Skeletal muscle satellite cell (primary cell): ENCODE measurements around the gene SBK2.

Source experiments
- H3K27me3 ChIP-seq: 2 replicates; pipeline ENCODE4 v1.7.0; 2013; ENCODE audit warnings: low read length; ENCODE audit not compliant: control insufficient read depth, insufficient read depth
- H3K36me3 ChIP-seq: 2 replicates; pipeline ENCODE4 v1.7.0; 2013; ENCODE audit warnings: mild to moderate bottlenecking, control low read depth, low read length; ENCODE audit not compliant: insufficient read depth
- H3K4me1 ChIP-seq: 2 replicates; pipeline ENCODE4 v1.7.0; 2013; ENCODE audit warnings: low read length; ENCODE audit not compliant: control insufficient read depth, insufficient read depth
- H3K4me2 ChIP-seq: 2 replicates; pipeline ENCODE4 v1.7.0; 2013; ENCODE audit warnings: mild to moderate bottlenecking, low read length
- H3K4me3 ChIP-seq: 2 replicates; pipeline ENCODE4 v1.7.0; 2013; ENCODE audit warnings: low read length
- H3K9ac ChIP-seq: 2 replicates; pipeline ENCODE4 v1.7.0; 2013; ENCODE audit warnings: mild to moderate bottlenecking, low read depth, low read length, moderate library complexity
- H3K9me3 ChIP-seq: replicated peaks from 2 replicates; pipeline ENCODE4 v1.7.0; 2013; ENCODE audit warnings: mild to moderate bottlenecking, control low read depth, low read length

Gene SBK2

GRCh38 chr19:55530996-55531395 is 5.9 kb downstream of the SBK2 start:
- H3K4me3 ChIP-seq: no peak overlapping the region
- H3K9ac ChIP-seq: no peak overlapping the region

GRCh38 chr19:55529636-55530234 is 7.2 kb downstream of the SBK2 start:
- Histone ChIP-seq H3K9me3 (no peaks in the 10 kb centered on the region), H3K4me3 (no peak overlapping the region), H3K9ac (no peak overlapping the region), H3K36me3 (no peaks in the 10 kb centered on the region), H3K4me1 (peaks cover 8% of the 10 kb centered on the region), H3K27me3 (no peaks in the 10 kb centered on the region), H3K4me2 (no peak overlapping the region)

More at GRCh38 chr19:55530996-55531395, 5.9 kb downstream of the SBK2 start:
- Histone ChIP-seq H3K36me3 (no peaks in the 10 kb centered on the region), H3K27me3 (no peaks in the 10 kb centered on the region), H3K4me1 (peaks cover 8% of the 10 kb centered on the region), H3K9me3 (no peaks in the 10 kb centered on the region), H3K4me2 (no peak overlapping the region)

GRCh38 chr19:55528030-55528803 is 8.7 kb downstream of the SBK2 start:
- H3K36me3 ChIP-seq: no peaks in the 10 kb centered on the region

GRCh38 chr19:55527197-55528029 is 9.5 kb downstream of the SBK2 start:
- H3K36me3 ChIP-seq: no peaks in the 10 kb centered on the region
- H3K9ac ChIP-seq: no peak overlapping the region
- no peak overlapping the region for H3K4me2 ChIP-seq
- H3K9me3 ChIP-seq: no peaks in the 10 kb centered on the region
- peaks cover 8% of the 10 kb centered on the region for H3K4me1 ChIP-seq
- H3K4me3 ChIP-seq: no peak overlapping the region
- no peaks in the 10 kb centered on the region for H3K27me3 ChIP-seq

More at GRCh38 chr19:55528030-55528803, 8.7 kb downstream of the SBK2 start:
- Histone ChIP-seq H3K27me3 (no peaks in the 10 kb centered on the region), H3K4me2 (no peak overlapping the region), H3K9ac (no peak overlapping the region), H3K9me3 (no peaks in the 10 kb centered on the region), H3K4me1 (peaks cover 8% of the 10 kb centered on the region), H3K4me3 (no peak overlapping the region)

- peak overlapping the region; percentile 31 for H3K4me2 ChIP-seq
- H3K9ac ChIP-seq: no peak overlapping the region
- no peak overlapping the region for H3K4me3 ChIP-seq
- no peaks in the 10 kb centered on the region for H3K9me3 ChIP-seq
- H3K4me1 ChIP-seq: peaks cover 14% of the 10 kb centered on the region
- H3K36me3 ChIP-seq: no peaks in the 10 kb centered on the region
- H3K27me3 ChIP-seq: no peaks in the 10 kb centered on the region
Observed at GRCh38 chr19:55526216-55527196, 10.4 kb downstream of the SBK2 start.

- Histone ChIP-seq H3K4me1 (peaks cover 24% of the 10 kb centered on the region), H3K4me3 (no peak overlapping the region), H3K36me3 (no peaks in the 10 kb centered on the region), H3K9ac (no peak overlapping the region), H3K4me2 (no peak overlapping the region), H3K9me3 (no peaks in the 10 kb centered on the region), H3K27me3 (no peaks in the 10 kb centered on the region)
Observed at GRCh38 chr19:55525289-55526101, 11.4 kb downstream of the SBK2 start.

- Histone ChIP-seq H3K27me3 (no peaks in the 10 kb centered on the region), H3K36me3 (no peaks in the 10 kb centered on the region), H3K4me2 (no peak overlapping the region), H3K4me1 (peaks cover 30% of the 10 kb centered on the region), H3K9me3 (no peaks in the 10 kb centered on the region), H3K9ac (peak overlapping the region; percentile 47), H3K4me3 (no peak overlapping the region)
Observed at GRCh38 chr19:55520691-55521292, 16.1 kb downstream of the SBK2 start.

- Histone ChIP-seq H3K4me3 (no peak overlapping the region), H3K4me2 (no peak overlapping the region), H3K9ac (no peak overlapping the region), H3K36me3 (no peaks in the 10 kb centered on the region), H3K4me1 (peaks cover 30% of the 10 kb centered on the region), H3K9me3 (no peaks in the 10 kb centered on the region), H3K27me3 (no peaks in the 10 kb centered on the region)
Observed at GRCh38 chr19:55519451-55520311, 17.3 kb downstream of the SBK2 start.

- Histone ChIP-seq H3K9ac (peak overlapping the region; percentile 79), H3K4me3 (peak overlapping the region; percentile 67), H3K4me1 (peaks cover 30% of the 10 kb centered on the region), H3K36me3 (no peaks in the 10 kb centered on the region), H3K9me3 (no peaks in the 10 kb centered on the region), H3K27me3 (no peaks in the 10 kb centered on the region), H3K4me2 (peak overlapping the region; percentile 83)
Observed at GRCh38 chr19:55516878-55517620, 19.9 kb downstream of the SBK2 start.
